Measurements from ENCODE around the gene FGFRL1.
"Not testable (repeated sequence)": the region's sequence is repeated elsewhere in the genome, so short reads cannot be mapped to it uniquely, and the experiment has no call there.

FGFRL1 gene

GRCh38 chr4:992297-993110, 18.9 kb upstream of the FGFRL1 start:
- DNase-seq (ENCODE audit: low read depth in 2 of 2): no peak

GRCh38 chr4:993111-994029, 18.1 kb upstream of the FGFRL1 start, which contains the start of gene SLC26A1:
TSS of gene SLC26A1 (minus strand) at chr4:993404. CDS start at chr4:991703, 1,701 bp downstream.
- DNase-seq (ENCODE audit: low read depth in 2 of 2): no peak

- DNase-seq (ENCODE audit: low read depth in 2 of 2): no peak
Observed at GRCh38 chr4:995311-996026, 16.0 kb upstream of the FGFRL1 start.

GRCh38 chr4:996030-996996, 15.1 kb upstream of the FGFRL1 start:
- no peak for DNase-seq (ENCODE audit: low read depth in 2 of 2)

- no peak for DNase-seq (ENCODE audit: low read depth in 2 of 2)
Observed at GRCh38 chr4:996997-997374, 14.4 kb upstream of the FGFRL1 start.

- no peak for DNase-seq (ENCODE audit: low read depth in 2 of 2)
Observed at GRCh38 chr4:997375-998071, 13.9 kb upstream of the FGFRL1 start.

GRCh38 chr4:998096-998691, 13.2 kb upstream of the FGFRL1 start:
- DNase-seq (ENCODE audit: low read depth in 2 of 2): no peak

- not testable (repeated sequence) for DNase-seq (ENCODE audit: low read depth in 2 of 2)
Observed at GRCh38 chr4:999240-999863, 12.1 kb upstream of the FGFRL1 start.

GRCh38 chr4:999882-1000425, 11.5 kb upstream of the FGFRL1 start:
- DNase-seq (ENCODE audit: low read depth in 2 of 2): no peak

GRCh38 chr4:1000686-1001260, 10.7 kb upstream of the FGFRL1 start:
- no peak for DNase-seq (ENCODE audit: low read depth in 2 of 2)

- no peak for DNase-seq (ENCODE audit: low read depth in 2 of 2)
Observed at GRCh38 chr4:1001561-1002130, 9.8 kb upstream of the FGFRL1 start.

- no peak for DNase-seq (ENCODE audit: low read depth in 2 of 2)
Observed at GRCh38 chr4:1002131-1002630, 9.2 kb upstream of the FGFRL1 start.

GRCh38 chr4:1002631-1003251, 8.7 kb upstream of the FGFRL1 start:
- DNase-seq (ENCODE audit: low read depth in 2 of 2): no peak

GRCh38 chr4:1003271-1004070, 8.0 kb upstream of the FGFRL1 start:
- no peak for DNase-seq (ENCODE audit: low read depth in 2 of 2)

GRCh38 chr4:1004071-1004418, 7.4 kb upstream of the FGFRL1 start:
- no peak for DNase-seq (ENCODE audit: low read depth in 2 of 2)

GRCh38 chr4:1004557-1005485, 6.6 kb upstream of the FGFRL1 start:
- DNase-seq (ENCODE audit: low read depth in 2 of 2): no peak
